Measurements from ENCODE around the gene LTBP2.

GRCh38 chr14:74550071-74550470 is 62.0 kb downstream of the LTBP2 start:
- TF ChIP-seq CTCF (IDR thresholded peaks at IDR 0.05) (no peak), POLR2A (IDR thresholded peaks at IDR 0.05) (no peak)
